ENCODE data around the gene CMYA5.
"Not testable (repeated sequence)": the region's sequence is repeated elsewhere in the genome, so short reads cannot be mapped to it uniquely, and the experiment has no call there.

Gene CMYA5

GRCh38 chr5:79750611-79751510 lies 61.2 kb downstream of the CMYA5 start:
- H3K9me3 ChIP-seq (ENCODE audit: control insufficient read depth in 2 of 2, low read length in 2 of 2), result no peaks in the 10 kb centered on the region
- no peaks in the 10 kb centered on the region for H3K36me3 ChIP-seq (ENCODE audit: control insufficient read depth in 2 of 2, insufficient read depth in 2 of 2, low read length in 2 of 2)
- H3K4me3 ChIP-seq (ENCODE audit: low read length in 2 of 2), result no peak overlapping the region
- no peaks in the 10 kb centered on the region for H3K27me3 ChIP-seq (ENCODE audit: control insufficient read depth in 1 of 2, insufficient read depth in 2 of 2, low read length in 2 of 2)
- H3K4me1 ChIP-seq (ENCODE audit: control insufficient read depth, insufficient read depth, low read length), result no peaks in the 10 kb centered on the region
- no peak overlapping the region for H3K27ac ChIP-seq (ENCODE audit: low read length)
- H3K9ac ChIP-seq (ENCODE audit: low read length in 2 of 2), result no peak overlapping the region

GRCh38 chr5:79753092-79753491 lies 63.5 kb downstream of the CMYA5 start:
- Histone ChIP-seq H3K27me3 (ENCODE audit: control insufficient read depth in 1 of 2, insufficient read depth in 2 of 2, low read length in 2 of 2) (no peaks in the 10 kb centered on the region), H3K9ac (ENCODE audit: low read length in 2 of 2) (no peak overlapping the region), H3K36me3 (ENCODE audit: control insufficient read depth in 2 of 2, insufficient read depth in 2 of 2, low read length in 2 of 2) (no peaks in the 10 kb centered on the region), H3K4me3 (ENCODE audit: low read length in 2 of 2) (no peak overlapping the region), H3K4me1 (ENCODE audit: control insufficient read depth, insufficient read depth, low read length) (no peaks in the 10 kb centered on the region), H3K9me3 (ENCODE audit: control insufficient read depth in 2 of 2, low read length in 2 of 2) (no peaks in the 10 kb centered on the region), H3K27ac (ENCODE audit: low read length) (no peak overlapping the region)

- no peaks in the 10 kb centered on the region for H3K9me3 ChIP-seq (ENCODE audit: control insufficient read depth in 2 of 2, low read length in 2 of 2)
- H3K9ac ChIP-seq (ENCODE audit: low read length in 2 of 2), result no peak overlapping the region
- H3K27ac ChIP-seq (ENCODE audit: low read length), result no peak overlapping the region
- H3K27me3 ChIP-seq (ENCODE audit: control insufficient read depth in 1 of 2, insufficient read depth in 2 of 2, low read length in 2 of 2), result no peaks in the 10 kb centered on the region
- no peaks in the 10 kb centered on the region for H3K36me3 ChIP-seq (ENCODE audit: control insufficient read depth in 2 of 2, insufficient read depth in 2 of 2, low read length in 2 of 2)
- H3K4me3 ChIP-seq (ENCODE audit: low read length in 2 of 2), result no peak overlapping the region
- no peaks in the 10 kb centered on the region for H3K4me1 ChIP-seq (ENCODE audit: control insufficient read depth, insufficient read depth, low read length)
Observed at GRCh38 chr5:79753877-79754645, 64.4 kb downstream of the CMYA5 start.

DNA sequence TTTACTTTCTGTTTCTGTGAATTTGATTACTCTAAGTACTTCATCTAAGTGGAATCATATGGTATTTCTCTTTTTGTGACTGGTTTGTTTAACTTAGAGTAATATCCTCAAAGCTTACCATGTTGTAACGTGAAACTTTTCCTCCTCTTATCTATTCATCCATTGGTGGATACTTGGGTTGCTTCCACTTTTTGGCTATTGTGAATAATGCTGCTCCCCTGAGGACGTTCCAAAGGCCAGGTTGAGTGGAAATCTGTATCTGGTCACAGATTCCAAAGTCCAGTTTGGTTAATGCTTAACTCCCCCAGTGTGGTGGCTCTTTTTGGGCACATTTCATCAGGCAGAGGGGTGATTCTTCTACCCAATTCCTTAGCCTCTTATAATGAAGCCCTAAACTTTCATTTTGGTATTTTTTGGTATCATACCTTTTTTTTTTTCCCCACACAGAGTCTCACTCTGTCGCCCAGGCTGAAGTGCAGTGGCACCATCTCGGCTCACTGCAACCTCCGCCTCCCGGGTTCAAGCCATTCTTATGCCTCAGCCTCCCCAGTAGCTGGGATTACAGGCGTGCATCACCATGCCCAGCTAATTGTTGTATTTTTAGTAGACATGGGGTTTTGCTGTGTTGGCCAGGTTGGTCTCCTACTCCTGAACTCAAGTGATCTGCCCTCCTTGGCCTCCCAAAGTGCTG lies 65.4 kb downstream of the CMYA5 start:
- Histone ChIP-seq H3K9me3 (ENCODE audit: control insufficient read depth in 2 of 2, low read length in 2 of 2) (no peaks in the 10 kb centered on the region), H3K27ac (ENCODE audit: low read length) (no peak overlapping the region), H3K9ac (ENCODE audit: low read length in 2 of 2) (no peak overlapping the region), H3K4me1 (ENCODE audit: control insufficient read depth, insufficient read depth, low read length) (no peaks in the 10 kb centered on the region), H3K36me3 (ENCODE audit: control insufficient read depth in 2 of 2, insufficient read depth in 2 of 2, low read length in 2 of 2) (peaks cover 0 to 2% of the 10 kb centered on the region in 2 donors), H3K27me3 (ENCODE audit: control insufficient read depth in 1 of 2, insufficient read depth in 2 of 2, low read length in 2 of 2) (no peaks in the 10 kb centered on the region), H3K4me3 (ENCODE audit: low read length in 2 of 2) (no peak overlapping the region)

GRCh38 chr5:79756076-79756475 lies 66.4 kb downstream of the CMYA5 start:
- Histone ChIP-seq H3K27me3 (ENCODE audit: control insufficient read depth in 1 of 2, insufficient read depth in 2 of 2, low read length in 2 of 2) (no peaks in the 10 kb centered on the region), H3K4me3 (ENCODE audit: low read length in 2 of 2) (no peak overlapping the region), H3K36me3 (ENCODE audit: control insufficient read depth in 2 of 2, insufficient read depth in 2 of 2, low read length in 2 of 2) (peaks cover 0 to 2% of the 10 kb centered on the region in 2 donors), H3K9me3 (ENCODE audit: control insufficient read depth in 2 of 2, low read length in 2 of 2) (no peaks in the 10 kb centered on the region), H3K9ac (ENCODE audit: low read length in 2 of 2) (no peak overlapping the region), H3K4me1 (ENCODE audit: control insufficient read depth, insufficient read depth, low read length) (no peaks in the 10 kb centered on the region), H3K27ac (ENCODE audit: low read length) (no peak overlapping the region)

DNA sequence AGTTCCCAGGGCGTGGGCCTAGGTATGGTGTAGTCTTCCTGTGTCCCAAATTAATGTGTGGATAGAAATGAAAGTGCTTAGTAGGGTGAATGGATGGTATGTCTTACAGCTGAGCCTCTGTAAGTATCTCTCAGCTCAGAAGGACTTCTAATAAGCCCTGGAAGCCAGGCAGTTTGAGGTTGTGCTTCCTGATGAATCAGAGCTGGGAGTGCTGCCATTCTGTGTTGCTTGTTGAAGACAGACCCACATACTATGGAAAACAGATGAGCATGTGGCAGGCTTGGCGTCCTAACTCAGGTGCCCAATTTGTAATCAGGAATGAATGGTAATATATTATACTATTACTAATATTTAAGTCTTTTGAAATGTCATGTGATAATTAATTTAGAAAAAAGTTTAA lies 69.8 kb downstream of the CMYA5 start:
- Histone ChIP-seq H3K9ac (ENCODE audit: low read length in 2 of 2) (no peak overlapping the region), H3K27ac (ENCODE audit: low read length) (no peak overlapping the region), H3K4me3 (ENCODE audit: low read length in 2 of 2) (no peak overlapping the region), H3K27me3 (ENCODE audit: control insufficient read depth in 1 of 2, insufficient read depth in 2 of 2, low read length in 2 of 2) (no peaks in the 10 kb centered on the region), H3K36me3 (ENCODE audit: control insufficient read depth in 2 of 2, insufficient read depth in 2 of 2, low read length in 2 of 2) (peaks cover 0 to 8% of the 10 kb centered on the region in 2 donors), H3K9me3 (ENCODE audit: control insufficient read depth in 2 of 2, low read length in 2 of 2) (no peaks in the 10 kb centered on the region), H3K4me1 (ENCODE audit: control insufficient read depth, insufficient read depth, low read length) (no peaks in the 10 kb centered on the region)

DNA sequence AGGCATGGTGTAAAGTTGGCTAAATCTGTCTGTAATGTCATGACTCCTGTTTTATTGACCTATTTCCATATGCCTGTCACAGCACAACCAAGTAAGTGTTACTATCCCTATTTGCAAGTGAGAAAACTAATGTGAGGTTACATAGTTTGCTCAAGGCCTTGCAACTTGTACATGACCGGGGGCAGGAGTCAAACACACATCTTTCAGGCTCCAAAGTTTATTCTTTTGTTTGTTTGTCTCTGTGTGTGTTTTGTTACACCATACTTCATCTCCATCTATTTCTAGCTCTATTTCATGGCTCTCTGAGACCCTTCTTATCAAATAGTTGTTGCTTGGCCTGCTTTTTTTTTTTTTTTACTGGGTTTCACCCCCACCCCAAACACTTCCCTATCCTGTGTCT lies 70.2 kb downstream of the CMYA5 start:
- H3K9ac ChIP-seq (ENCODE audit: low read length in 2 of 2), result no peak overlapping the region
- H3K9me3 ChIP-seq (ENCODE audit: control insufficient read depth in 2 of 2, low read length in 2 of 2), result no peaks in the 10 kb centered on the region
- peaks cover 0 to 8% of the 10 kb centered on the region in 2 donors for H3K36me3 ChIP-seq (ENCODE audit: control insufficient read depth in 2 of 2, insufficient read depth in 2 of 2, low read length in 2 of 2)
- no peak overlapping the region for H3K4me3 ChIP-seq (ENCODE audit: low read length in 2 of 2)
- H3K27me3 ChIP-seq (ENCODE audit: control insufficient read depth in 1 of 2, insufficient read depth in 2 of 2, low read length in 2 of 2), result no peaks in the 10 kb centered on the region
- H3K4me1 ChIP-seq (ENCODE audit: control insufficient read depth, insufficient read depth, low read length), result no peaks in the 10 kb centered on the region
- no peak overlapping the region for H3K27ac ChIP-seq (ENCODE audit: low read length)

GRCh38 chr5:79762929-79763328 lies 73.3 kb downstream of the CMYA5 start:
- peaks cover 0 to 8% of the 10 kb centered on the region in 2 donors for H3K36me3 ChIP-seq (ENCODE audit: control insufficient read depth in 2 of 2, insufficient read depth in 2 of 2, low read length in 2 of 2)
- H3K4me3 ChIP-seq (ENCODE audit: low read length in 2 of 2), result no peak overlapping the region
- H3K9ac ChIP-seq (ENCODE audit: low read length in 2 of 2), result no peak overlapping the region
- H3K9me3 ChIP-seq (ENCODE audit: control insufficient read depth in 2 of 2, low read length in 2 of 2), result no peaks in the 10 kb centered on the region
- no peak overlapping the region for H3K27ac ChIP-seq (ENCODE audit: low read length)
- H3K27me3 ChIP-seq (ENCODE audit: control insufficient read depth in 1 of 2, insufficient read depth in 2 of 2, low read length in 2 of 2), result no peaks in the 10 kb centered on the region
- H3K4me1 ChIP-seq (ENCODE audit: control insufficient read depth, insufficient read depth, low read length), result no peaks in the 10 kb centered on the region

DNA sequence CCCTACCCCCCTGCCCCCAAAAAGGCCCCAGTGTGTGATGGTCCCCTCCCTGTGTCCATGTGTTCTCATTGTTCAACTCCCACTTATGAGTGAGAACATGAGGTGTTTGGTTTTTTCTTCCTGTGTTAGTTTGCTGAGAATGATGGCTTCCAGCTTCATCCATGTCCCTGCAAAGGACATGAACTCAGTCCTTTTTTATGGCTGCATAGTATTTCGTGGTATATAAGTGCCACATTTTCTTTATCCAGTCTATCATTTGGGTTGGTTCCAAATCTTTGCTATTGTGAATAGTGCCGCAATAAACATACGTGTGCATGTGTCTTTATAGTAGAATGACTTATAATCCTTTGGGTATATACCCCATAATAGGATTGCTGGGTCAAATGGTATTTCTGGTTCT lies 74.5 kb downstream of the CMYA5 start:
- H3K36me3 ChIP-seq (ENCODE audit: control insufficient read depth in 2 of 2, insufficient read depth in 2 of 2, low read length in 2 of 2), result not testable (repeated sequence)

GRCh38 chr5:79771387-79771786 lies 81.8 kb downstream of the CMYA5 start:
- H3K27me3 ChIP-seq (ENCODE audit: control insufficient read depth in 1 of 2, insufficient read depth in 2 of 2, low read length in 2 of 2), result no peaks in the 10 kb centered on the region
- H3K36me3 ChIP-seq (ENCODE audit: control insufficient read depth in 2 of 2, insufficient read depth in 2 of 2, low read length in 2 of 2), result no peaks in the 10 kb centered on the region
- no peak overlapping the region for H3K4me3 ChIP-seq (ENCODE audit: low read length in 2 of 2)
- H3K27ac ChIP-seq (ENCODE audit: low read length), result no peak overlapping the region
- H3K9ac ChIP-seq (ENCODE audit: low read length in 2 of 2), result no peak overlapping the region
- no peaks in the 10 kb centered on the region for H3K9me3 ChIP-seq (ENCODE audit: control insufficient read depth in 2 of 2, low read length in 2 of 2)
- peaks cover 2% of the 10 kb centered on the region for H3K4me1 ChIP-seq (ENCODE audit: control insufficient read depth, insufficient read depth, low read length)

More for the DNA sequence above, 74.5 kb downstream of the CMYA5 start:
- not testable (repeated sequence) for H3K9me3 ChIP-seq (ENCODE audit: control insufficient read depth in 2 of 2, low read length in 2 of 2); H3K27me3 ChIP-seq (ENCODE audit: control insufficient read depth in 1 of 2, insufficient read depth in 2 of 2, low read length in 2 of 2); H3K27ac ChIP-seq (ENCODE audit: low read length); H3K9ac ChIP-seq (ENCODE audit: low read length in 2 of 2); H3K4me3 ChIP-seq (ENCODE audit: low read length in 2 of 2); H3K4me1 ChIP-seq (ENCODE audit: control insufficient read depth, insufficient read depth, low read length)

Data from stomach smooth muscle (tissue), 2 donors.